Memory B cell (primary cell): ENCODE results near the gene REPIN1.

ENCODE experiments used
- ATAC-seq: fragments of 150-1000 bp; cut with Tn5 transposase; 2 replicates; pipeline ENCODE4 v1.10.0; 2021; ENCODE audit warnings: low read depth, mild to moderate bottlenecking, moderate library complexity
- DNase-seq, 2 donors: peaks; one replicate each; pipeline ENCODE4 v3.0.0; 2022; ENCODE audit warnings: low spot score in 2 of 2
- H3K27ac Mint-ChIP-seq: one replicate; pipeline ENCODE4 v1.8.0; 2022; ENCODE audit warnings: mild to moderate bottlenecking, moderate library complexity, mixed read lengths
- H3K27me3 Mint-ChIP-seq: one replicate; pipeline ENCODE4 v1.8.0; 2022; ENCODE audit warnings: mixed read lengths
- H3K36me3 Mint-ChIP-seq: one replicate; pipeline ENCODE4 v1.8.0; 2022; ENCODE audit warnings: mild to moderate bottlenecking, mixed read lengths
- H3K4me1 Mint-ChIP-seq: one replicate; pipeline ENCODE4 v1.8.0; 2022; ENCODE audit warnings: mixed read lengths
- H3K4me3 Mint-ChIP-seq: one replicate; pipeline ENCODE4 v1.8.0; 2022; ENCODE audit warnings: mild to moderate bottlenecking, moderate library complexity, mixed read lengths
- H3K9me3 Mint-ChIP-seq: one replicate; pipeline ENCODE4 v1.8.0; 2022; ENCODE audit warnings: mixed read lengths

Gene REPIN1

DNA sequence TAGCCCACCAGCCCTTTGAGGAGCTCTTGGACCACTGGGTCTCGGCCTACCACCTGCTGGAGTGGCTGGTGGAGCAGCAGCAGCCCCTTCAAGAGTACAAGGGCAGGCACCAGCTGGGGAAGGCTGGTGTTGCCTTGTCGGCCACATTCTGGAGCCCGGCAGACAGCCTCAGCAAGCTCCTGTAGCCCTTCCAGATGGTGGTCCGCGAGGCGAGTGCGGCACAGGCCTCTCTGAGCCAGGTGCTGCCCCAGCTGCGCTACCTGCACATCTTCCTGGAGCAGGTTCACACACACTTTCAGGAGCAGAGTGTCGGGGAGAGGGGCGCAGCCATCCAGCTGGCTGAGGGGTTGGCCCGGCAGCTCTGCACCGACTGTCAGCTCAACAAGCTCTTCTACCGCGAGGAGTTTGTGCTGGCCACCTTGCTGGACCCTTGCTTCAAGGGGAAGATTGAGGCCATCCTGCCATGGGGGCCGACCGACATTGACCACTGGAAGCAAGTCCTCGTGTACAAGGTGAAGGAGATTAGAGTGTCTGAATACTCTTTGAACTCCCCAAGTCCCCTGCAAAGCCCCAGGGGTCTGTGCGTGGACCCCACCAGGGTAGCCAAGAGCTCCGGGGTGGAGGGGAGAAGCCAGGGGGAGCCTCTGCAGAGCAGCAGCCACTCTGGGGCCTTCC is 38.3 kb upstream of the REPIN1 start:
- DNase-seq (no peak), ATAC-seq (no peak)
- Mint-ChIP-seq H3K36me3 (peaks cover 25% of the 10 kb centered on the region), H3K9me3 (no peaks in the 10 kb centered on the region), H3K27me3 (no peaks in the 10 kb centered on the region), H3K27ac (no peak overlapping the region), H3K4me3 (no peak overlapping the region), H3K4me1 (peaks cover 4% of the 10 kb centered on the region)

DNA sequence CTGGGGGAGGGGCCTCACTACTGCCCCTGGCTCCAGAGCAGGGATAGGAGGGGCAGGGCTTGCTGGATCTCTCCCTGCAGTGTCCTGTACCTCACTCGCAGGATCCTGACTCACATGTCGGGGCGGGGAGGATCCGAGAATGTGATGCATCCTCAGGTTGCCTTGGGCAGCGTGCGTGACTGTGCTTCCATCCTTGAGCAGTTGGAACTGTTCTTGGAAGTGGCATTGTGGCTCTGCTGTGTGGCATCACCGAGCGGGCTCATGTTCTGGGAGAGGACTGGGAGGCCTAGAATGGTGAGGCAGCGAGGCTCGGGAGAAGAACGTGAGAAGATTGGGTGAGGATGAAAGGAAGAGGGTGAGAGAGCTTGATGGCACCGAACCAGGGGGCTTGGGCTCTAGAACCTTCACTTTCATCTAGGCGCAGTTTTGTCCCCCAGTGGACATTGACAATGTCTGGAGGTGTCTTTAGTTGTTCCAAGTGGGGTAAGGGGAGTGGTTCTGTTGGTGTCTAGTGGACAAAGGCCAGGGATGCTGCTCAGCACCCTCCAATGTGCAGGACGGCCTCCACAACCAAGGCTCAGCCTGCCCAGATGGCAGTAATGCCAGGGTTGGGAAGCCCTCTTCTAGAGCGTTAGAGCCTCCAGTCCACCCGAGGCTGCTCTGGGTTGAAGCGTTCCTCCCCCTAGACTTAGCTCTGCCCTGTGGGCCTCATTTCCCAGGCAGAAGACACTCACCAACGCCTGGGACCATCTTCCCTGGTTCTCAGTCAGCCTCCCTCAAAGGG is 35.6 kb upstream of the REPIN1 start:
- H3K4me1 Mint-ChIP-seq = peaks cover 2% of the 10 kb centered on the region
- no peak for DNase-seq
- no peak overlapping the region for H3K4me3 Mint-ChIP-seq
- H3K27me3 Mint-ChIP-seq = peaks cover 1% of the 10 kb centered on the region
- no peak for ATAC-seq
- no peaks in the 10 kb centered on the region for H3K9me3 Mint-ChIP-seq
- H3K36me3 Mint-ChIP-seq = peaks cover 23% of the 10 kb centered on the region
- no peak overlapping the region for H3K27ac Mint-ChIP-seq

DNA sequence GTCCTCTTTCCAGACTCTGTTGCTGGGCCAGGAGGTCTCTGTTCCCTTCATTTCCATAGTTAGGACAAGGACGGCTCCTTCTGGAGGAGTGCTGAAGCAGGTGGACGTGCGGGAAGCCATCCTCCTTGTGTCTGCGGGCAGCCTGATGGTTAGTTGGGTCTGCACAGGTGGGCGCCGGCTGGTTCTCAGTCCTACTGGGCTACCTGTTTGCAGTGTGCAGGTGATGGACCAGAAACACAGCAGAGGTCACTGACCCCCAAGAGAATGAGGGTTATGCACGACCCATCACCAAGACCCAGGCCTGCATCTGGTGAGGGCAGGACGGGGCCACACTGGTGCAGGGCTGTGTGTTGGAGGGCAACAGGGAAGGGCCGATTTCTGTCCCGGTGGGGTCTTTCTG is 35.0 kb upstream of the REPIN1 start:
- Mint-ChIP-seq H3K27me3 (peaks cover 2% of the 10 kb centered on the region), H3K36me3 (peaks cover 25% of the 10 kb centered on the region), H3K4me1 (peaks cover 2% of the 10 kb centered on the region), H3K27ac (no peak overlapping the region), H3K9me3 (no peaks in the 10 kb centered on the region), H3K4me3 (no peak overlapping the region)
- DNase-seq (no peak), ATAC-seq (no peak)

DNA sequence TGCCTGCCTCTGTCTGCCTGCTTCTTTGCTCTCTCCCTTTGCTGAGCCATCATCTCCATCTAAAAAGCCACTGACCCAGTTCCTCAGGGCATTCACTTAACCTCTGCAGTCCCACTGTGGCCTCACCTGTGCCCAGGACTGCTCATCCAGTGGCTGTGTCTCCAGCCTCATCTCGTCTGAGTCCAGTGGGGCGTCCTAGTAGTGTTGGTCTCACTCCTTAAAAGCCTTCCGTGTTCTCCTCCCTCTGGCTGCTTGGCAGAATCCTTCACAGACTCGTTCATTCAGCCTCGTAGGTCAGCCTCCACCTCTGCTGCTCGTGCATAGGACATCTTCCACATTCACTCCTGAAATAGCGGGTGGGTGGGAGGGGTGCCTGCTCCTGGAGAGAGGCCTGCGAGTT is 34.5 kb upstream of the REPIN1 start:
- H3K4me1 Mint-ChIP-seq = peaks cover 2% of the 10 kb centered on the region
- H3K9me3 Mint-ChIP-seq = no peaks in the 10 kb centered on the region
- no peak overlapping the region for H3K27ac Mint-ChIP-seq
- H3K36me3 Mint-ChIP-seq = peaks cover 20% of the 10 kb centered on the region
- DNase-seq = no peak
- no peak overlapping the region for H3K4me3 Mint-ChIP-seq
- peaks cover 2% of the 10 kb centered on the region for H3K27me3 Mint-ChIP-seq
- ATAC-seq = no peak

DNA sequence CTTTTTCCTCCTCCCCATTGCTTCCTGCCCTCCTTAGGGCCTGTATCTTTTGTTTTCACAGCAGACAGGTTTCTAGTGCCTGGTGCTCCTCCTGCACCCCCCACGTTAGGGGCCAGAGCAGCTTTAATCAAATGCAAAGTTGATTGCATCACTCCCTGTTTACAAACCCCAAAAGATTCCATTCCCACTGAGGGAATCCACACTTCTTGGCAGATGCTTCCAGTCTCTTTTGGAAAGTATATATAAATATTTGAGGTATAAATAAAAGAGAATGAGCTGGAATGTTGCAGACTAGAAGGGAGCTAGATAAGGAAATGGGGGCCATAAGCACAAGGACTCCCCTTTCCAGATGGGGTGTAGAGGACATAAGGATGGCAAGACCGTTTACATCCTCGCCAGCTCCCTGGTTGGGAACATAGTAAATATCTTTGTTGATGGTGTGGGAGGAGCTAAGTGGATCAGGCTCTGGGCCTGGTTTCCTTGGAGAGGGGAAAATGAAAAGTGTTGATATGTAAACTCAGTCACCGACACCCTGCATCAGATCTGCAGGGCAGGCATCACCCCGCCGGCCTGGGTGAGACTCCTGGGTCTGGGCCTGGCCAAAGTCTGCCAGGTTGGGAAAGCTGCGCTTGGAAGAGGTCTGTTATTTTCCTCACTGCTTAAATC is 33.4 kb upstream of the REPIN1 start:
- peaks cover 7% of the 10 kb centered on the region for H3K4me1 Mint-ChIP-seq
- peaks cover 3% of the 10 kb centered on the region for H3K27me3 Mint-ChIP-seq
- peaks cover 22% of the 10 kb centered on the region for H3K36me3 Mint-ChIP-seq
- DNase-seq (no peak), ATAC-seq (no peak)
- H3K4me3 Mint-ChIP-seq = no peak overlapping the region
- no peak overlapping the region for H3K27ac Mint-ChIP-seq
- no peaks in the 10 kb centered on the region for H3K9me3 Mint-ChIP-seq

DNA sequence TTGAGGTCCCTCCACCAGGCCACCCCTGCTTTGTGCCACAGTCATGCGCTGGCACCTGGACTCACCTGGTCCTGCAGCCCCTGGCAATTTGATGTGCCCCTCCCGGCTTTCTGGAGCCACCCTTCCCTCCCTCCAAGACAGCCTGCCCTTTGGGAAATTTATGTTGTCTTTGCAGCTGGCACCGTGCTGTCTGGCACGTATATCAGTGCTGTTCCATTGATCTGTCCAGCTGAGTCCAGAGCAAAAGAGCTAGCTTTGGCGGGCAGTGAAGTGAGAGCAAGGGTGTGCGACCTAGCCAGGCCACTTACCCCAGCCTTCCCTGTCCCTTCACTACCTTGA is 32.9 kb upstream of the REPIN1 start:
- H3K27ac Mint-ChIP-seq = no peak overlapping the region
- peaks cover 20% of the 10 kb centered on the region for H3K36me3 Mint-ChIP-seq
- ATAC-seq = no peak
- no peaks in the 10 kb centered on the region for H3K9me3 Mint-ChIP-seq
- peaks cover 6% of the 10 kb centered on the region for H3K27me3 Mint-ChIP-seq
- no peak overlapping the region for H3K4me3 Mint-ChIP-seq
- DNase-seq = no peak
- peaks cover 10% of the 10 kb centered on the region for H3K4me1 Mint-ChIP-seq

DNA sequence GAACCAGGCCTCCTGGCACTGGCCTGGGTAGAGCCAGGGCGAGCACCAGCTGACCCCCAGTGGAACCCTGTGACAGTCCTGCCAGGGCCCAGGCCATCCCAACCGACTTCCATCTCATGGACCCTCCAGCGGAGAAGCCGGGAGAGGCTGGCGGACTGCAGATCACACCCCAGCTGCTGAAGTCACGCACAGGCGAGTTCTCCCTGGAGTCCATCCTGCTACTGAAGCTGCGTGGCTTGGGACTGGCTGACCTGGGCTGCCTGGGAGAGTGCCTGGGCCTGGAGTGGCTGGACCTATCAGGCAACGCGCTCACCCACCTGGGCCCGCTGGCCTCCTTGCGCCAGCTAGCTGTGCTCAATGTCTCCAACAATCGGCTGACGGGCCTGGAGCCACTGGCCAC is 31.9 kb upstream of the REPIN1 start:
- no peaks in the 10 kb centered on the region for H3K9me3 Mint-ChIP-seq
- DNase-seq = no peak
- no peak for ATAC-seq
- no peak overlapping the region for H3K27ac Mint-ChIP-seq
- no peak overlapping the region for H3K4me3 Mint-ChIP-seq
- H3K36me3 Mint-ChIP-seq = peaks cover 19% of the 10 kb centered on the region
- peaks cover 10% of the 10 kb centered on the region for H3K27me3 Mint-ChIP-seq
- peaks cover 11% of the 10 kb centered on the region for H3K4me1 Mint-ChIP-seq

DNA sequence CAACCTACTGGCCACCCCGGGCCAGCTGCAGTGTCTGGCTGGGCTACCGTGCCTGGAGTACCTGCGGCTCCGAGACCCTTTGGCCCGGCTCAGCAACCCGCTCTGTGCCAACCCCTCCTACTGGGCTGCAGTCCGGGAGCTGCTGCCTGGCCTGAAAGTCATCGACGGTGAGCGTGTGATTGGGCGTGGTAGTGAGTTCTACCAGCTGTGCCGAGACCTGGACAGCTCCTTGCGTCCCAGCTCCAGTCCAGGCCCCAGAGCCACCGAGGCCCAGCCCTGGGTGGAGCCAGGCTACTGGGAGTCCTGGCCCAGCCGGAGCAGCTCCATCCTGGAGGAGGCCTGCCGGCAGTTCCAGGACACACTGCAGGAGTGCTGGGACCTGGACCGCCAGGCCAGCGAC is 31.4 kb upstream of the REPIN1 start:
- H3K36me3 Mint-ChIP-seq = peaks cover 17% of the 10 kb centered on the region
- no peaks in the 10 kb centered on the region for H3K9me3 Mint-ChIP-seq
- H3K4me3 Mint-ChIP-seq = no peak overlapping the region
- peaks cover 14% of the 10 kb centered on the region for H3K27me3 Mint-ChIP-seq
- peaks cover 11% of the 10 kb centered on the region for H3K4me1 Mint-ChIP-seq
- ATAC-seq = no peak
- no peak for DNase-seq
- no peak overlapping the region for H3K27ac Mint-ChIP-seq

DNA sequence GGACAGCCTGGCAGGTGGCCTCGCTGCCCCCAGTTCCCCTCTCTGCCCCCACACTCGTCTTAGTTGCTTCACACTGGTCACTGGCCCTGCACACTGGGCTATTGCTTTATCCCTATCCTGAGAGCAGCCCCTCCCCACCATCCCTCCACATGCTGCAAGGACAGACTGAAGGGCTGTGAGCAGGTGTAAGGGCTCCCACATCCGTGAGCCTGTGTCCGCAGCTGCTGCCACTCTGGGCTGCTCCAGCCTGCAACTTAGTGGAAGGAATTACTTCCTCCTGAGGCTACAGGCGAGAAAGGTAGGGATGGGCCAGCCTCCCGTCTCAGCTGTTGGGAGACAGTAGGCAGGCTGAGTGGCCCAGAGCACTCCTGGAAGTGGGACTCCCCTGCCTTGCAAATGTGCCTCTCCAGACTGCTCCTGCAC is 31.0 kb upstream of the REPIN1 start:
- no peak for ATAC-seq
- H3K4me3 Mint-ChIP-seq = no peak overlapping the region
- H3K27ac Mint-ChIP-seq = no peak overlapping the region
- H3K27me3 Mint-ChIP-seq = peaks cover 15% of the 10 kb centered on the region
- no peak for DNase-seq
- H3K9me3 Mint-ChIP-seq = no peaks in the 10 kb centered on the region
- H3K4me1 Mint-ChIP-seq = peaks cover 11% of the 10 kb centered on the region
- H3K36me3 Mint-ChIP-seq = peaks cover 17% of the 10 kb centered on the region

DNA sequence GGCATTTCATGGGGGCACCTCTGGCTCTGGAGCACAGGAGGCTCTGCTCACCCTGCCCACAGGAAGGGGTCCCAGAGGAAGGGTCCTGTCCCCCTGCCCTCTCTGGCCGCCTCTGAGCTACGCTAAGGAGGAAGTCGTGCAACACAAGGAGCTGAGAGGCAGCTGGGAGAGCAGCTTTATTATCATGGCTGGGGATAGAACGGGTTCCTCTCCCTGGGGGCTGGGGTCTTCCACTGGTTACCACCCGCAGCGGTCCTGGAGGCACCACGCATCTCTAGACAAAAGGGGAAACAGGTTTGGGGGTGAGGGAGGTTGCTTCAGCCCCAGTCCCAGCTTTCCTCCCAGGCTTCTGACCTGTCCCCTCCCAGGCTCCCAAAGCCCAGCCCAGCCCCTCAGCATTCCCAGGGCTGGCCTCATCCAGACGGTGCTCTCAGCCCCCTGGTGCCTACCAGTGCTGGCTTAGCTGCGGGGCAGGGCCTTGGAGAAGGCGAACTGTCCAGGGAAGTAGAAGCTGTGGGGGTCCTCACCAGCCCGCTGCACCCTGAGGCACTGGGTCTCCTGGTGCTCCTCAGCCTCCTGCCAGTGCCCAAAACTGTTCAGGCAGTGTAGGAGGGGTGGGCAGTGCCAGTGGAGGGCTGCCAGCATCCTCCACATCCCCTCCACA is 30.3 kb upstream of the REPIN1 start:
- no peak for DNase-seq
- Mint-ChIP-seq H3K4me3 (no peak overlapping the region), H3K27me3 (peaks cover 15% of the 10 kb centered on the region), H3K9me3 (peaks cover 2% of the 10 kb centered on the region), H3K27ac (no peak overlapping the region), H3K36me3 (peaks cover 17% of the 10 kb centered on the region), H3K4me1 (peaks cover 9% of the 10 kb centered on the region)
- no peak for ATAC-seq

DNA sequence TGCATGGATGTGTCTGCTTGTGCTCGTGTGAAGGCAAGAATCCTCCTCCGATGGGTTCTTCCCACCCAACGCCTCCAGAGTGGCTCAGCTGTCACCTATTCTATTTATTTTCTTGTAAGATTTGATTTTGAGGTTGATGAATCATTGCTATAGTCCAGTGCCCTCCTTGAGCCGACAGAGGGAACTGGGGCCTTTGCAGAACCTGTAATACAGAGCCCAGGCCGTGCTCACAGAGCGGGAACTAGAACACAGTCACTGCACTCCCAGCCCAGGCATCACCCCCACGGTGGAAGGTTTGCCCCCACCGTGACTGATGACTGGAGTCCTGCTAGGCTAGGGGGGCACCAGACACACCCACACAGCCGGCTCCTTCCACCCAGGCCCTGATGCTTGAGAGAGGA is 29.2 kb upstream of the REPIN1 start:
- H3K27ac Mint-ChIP-seq = no peak overlapping the region
- DNase-seq (no peak), ATAC-seq (peak; percentile 42)
- H3K36me3 Mint-ChIP-seq = peaks cover 22% of the 10 kb centered on the region
- H3K27me3 Mint-ChIP-seq = peaks cover 19% of the 10 kb centered on the region
- H3K9me3 Mint-ChIP-seq = peaks cover 4% of the 10 kb centered on the region
- peaks cover 9% of the 10 kb centered on the region for H3K4me1 Mint-ChIP-seq
- no peak overlapping the region for H3K4me3 Mint-ChIP-seq

DNA sequence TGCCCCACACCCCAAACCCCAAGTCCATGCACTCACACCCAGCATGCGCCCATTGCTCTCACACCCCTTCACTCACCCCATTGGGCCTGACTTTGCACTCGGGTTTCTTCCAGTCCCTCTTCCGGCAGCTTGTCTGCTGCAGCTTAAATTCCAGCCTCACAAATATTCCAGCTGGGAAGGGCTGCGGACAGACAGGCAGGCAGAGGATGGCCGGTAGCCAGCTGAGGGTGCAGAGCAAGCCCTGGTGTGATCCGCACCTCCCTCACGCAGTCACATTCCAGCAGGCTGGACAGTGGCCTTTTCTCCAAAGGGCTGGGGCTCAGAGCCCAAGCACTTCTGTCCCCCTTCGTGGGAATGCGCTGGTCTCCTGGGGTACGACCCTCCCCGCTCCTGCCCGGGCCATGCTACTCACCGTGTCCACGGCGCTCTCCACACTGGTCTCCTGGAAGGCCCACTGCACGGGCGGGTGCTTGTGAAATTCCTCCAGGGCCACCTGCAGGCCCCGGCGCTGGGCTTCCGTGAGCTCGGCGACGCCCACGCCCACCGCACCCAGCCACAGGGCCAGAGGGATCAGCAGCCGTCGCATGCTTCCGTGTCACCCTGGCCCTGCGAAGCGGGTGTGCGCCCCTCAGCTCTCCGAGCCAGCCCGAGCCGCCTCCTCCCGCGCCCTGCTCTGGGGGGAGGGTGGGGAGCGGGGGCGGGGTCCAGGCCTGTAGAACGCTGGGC is 28.4 kb upstream of the REPIN1 start:
- Mint-ChIP-seq H3K9me3 (peaks cover 4% of the 10 kb centered on the region), H3K4me1 (peaks cover 9% of the 10 kb centered on the region), H3K27me3 (peaks cover 19% of the 10 kb centered on the region), H3K27ac (no peak overlapping the region), H3K4me3 (peak overlapping the region; percentile 35), H3K36me3 (peaks cover 22% of the 10 kb centered on the region)
- ATAC-seq = peak; percentile 44
- DNase-seq = no peak

DNA sequence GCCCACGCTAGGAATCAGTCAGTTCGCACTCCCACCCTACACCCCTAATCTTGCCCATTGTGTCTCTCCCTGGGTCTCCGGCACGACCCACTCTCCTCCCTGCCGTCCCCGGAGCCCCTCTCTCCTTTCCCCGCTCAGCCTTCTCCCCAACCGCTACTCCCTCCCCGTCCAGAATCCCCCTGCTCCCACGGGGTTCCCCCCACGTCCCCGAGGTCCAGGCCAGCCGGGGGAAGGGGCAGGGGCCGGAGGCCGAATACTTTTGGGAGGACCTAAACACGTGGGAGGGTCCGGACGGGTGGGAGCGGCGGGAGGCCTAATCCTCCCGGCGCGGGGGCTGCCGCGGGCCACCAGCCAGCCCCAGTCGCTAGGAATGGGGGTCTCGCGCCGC is 27.8 kb upstream of the REPIN1 start:
- peaks cover 22% of the 10 kb centered on the region for H3K36me3 Mint-ChIP-seq
- H3K4me3 Mint-ChIP-seq = no peak overlapping the region
- no peak overlapping the region for H3K27ac Mint-ChIP-seq
- peaks cover 19% of the 10 kb centered on the region for H3K27me3 Mint-ChIP-seq
- H3K9me3 Mint-ChIP-seq = peaks cover 4% of the 10 kb centered on the region
- DNase-seq = no peak
- peaks cover 9% of the 10 kb centered on the region for H3K4me1 Mint-ChIP-seq
- no peak for ATAC-seq
